NCI-H1105 treated with DMSO at 0.1 percent for 48 hours (cell line): ENCODE measurements around the gene TMED6.
"Not testable (repeated sequence)": the region's sequence is repeated elsewhere in the genome, so short reads cannot be mapped to it uniquely, and the experiment has no call there.

ENCODE experiments used
- DNase-seq: peaks from one replicate; lab custom pipeline; 2025; lab: John Stamatoyannopoulos, UW

TMED6 gene

GRCh38 chr16:69360070-69360469, 8.5 kb upstream of the TMED6 start:
- DNase-seq, result not testable (repeated sequence)

GRCh38 chr16:69350536-69351133, 951 bp downstream of the TMED6 start:
- DNase-seq, result no peak

- no peak for DNase-seq
Measured at GRCh38 chr16:69349536-69349935, 2.0 kb downstream of the TMED6 start.

DNA sequence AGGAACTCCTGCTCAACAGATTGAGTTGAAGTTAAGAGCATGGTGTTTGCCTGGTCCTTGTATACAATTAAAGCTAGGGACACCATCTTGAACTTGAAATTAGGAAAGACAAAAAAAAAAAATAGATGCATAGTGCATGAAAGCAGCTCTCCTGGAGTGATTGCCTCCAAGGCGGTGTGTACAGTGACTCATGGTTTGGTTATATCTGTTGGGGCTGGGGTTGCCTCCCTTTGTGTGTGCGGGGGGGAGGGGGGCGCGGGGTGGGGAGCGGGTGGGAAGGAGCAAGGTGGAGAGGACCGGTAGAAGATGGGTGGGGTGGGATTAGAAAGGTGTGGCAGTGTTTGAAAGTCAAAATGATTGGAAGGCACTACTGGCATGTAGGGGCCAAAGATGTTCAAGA, 3.4 kb downstream of the TMED6 start:
- DNase-seq, result no peak

DNA sequence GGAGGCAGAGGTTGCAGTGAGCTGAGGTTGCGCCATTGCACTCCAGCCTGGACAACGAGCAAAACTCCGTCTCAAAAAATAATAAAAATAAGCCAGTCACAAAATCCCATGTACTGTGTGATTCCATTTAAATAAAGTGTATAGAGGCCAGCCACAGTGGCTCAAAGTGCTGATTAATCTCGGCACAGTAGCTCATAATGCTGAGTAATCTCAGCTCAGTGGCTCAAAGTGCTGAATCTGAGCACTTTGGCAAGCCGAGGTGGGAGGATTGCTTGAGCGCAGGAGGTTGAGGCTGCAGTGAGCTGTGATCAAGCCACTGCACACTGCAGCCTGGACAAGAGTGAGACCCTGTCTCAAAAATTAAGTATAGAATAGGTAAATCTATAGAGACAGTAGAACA, 4.9 kb downstream of the TMED6 start:
- no peak for DNase-seq

GRCh38 chr16:69345923-69346322, 5.7 kb downstream of the TMED6 start:
- DNase-seq, result no peak

GRCh38 chr16:69344171-69344570, 7.4 kb downstream of the TMED6 start:
- DNase-seq, result no peak

GRCh38 chr16:69340095-69340644, 11.4 kb downstream of the TMED6 start:
- no peak for DNase-seq

DNA sequence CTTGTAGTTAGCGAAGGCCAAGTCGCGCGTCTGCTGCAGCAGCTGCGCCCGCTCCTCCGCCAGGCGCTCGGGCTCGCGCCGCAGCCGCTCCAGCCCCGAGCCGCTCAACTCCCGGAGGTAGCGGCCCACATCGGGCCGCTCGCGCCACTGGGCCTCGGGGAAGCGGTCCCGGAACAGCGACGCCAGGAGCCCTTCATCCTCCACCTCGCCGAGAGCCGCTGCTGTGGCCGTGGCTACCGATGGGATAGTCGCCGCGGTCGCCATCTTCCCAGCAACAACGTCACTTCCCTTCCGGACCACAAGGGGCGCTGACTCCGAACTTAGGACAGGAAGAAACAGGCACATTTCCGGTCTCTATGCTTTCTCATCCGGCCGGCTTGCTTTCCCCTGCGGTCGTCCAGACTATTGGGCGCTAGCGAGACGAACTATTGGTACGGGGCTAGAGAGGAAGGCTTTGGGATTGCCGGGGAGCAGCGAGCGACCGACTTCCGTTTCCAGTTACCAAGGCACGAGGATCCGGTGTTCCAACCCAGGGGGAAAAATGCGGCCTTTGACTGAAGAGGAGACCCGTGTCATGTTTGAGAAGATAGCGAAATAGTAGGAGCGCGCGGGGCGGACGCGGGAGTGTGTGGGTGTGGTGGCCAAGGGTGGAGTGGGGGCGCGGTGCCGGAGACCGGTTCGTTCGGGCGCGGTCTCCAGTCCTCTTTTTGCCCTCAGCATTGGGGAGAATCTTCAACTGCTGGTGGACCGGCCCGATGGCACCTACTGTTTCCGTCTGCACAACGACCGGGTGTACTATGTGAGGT, 12.1 kb downstream of the TMED6 start, which contains the start of the genes COG8 and NIP7:
Gene COG8, minus strand, starts transcription at position 276 of the 806 bp plus-strand sequence. Its CDS starts 12 bp downstream, at position 264.
Gene NIP7, plus strand, starts transcription at position 484 of the 806 bp plus-strand sequence. Its CDS starts 58 bp downstream, at position 542.
- DNase-seq, result peak; percentile 94

GRCh38 chr16:69338557-69339288, 12.9 kb downstream of the TMED6 start:
- DNase-seq, result no peak

- no peak for DNase-seq
Measured at GRCh38 chr16:69334696-69335095, 16.9 kb downstream of the TMED6 start.

- DNase-seq, result peak; percentile 76
Measured at GRCh38 chr16:69330286-69331109, 21.1 kb downstream of the TMED6 start, which contains the start of gene PDF. PDF (minus strand) TSS chr16:69330588; CDS start chr16:69330570, 18 bp downstream.

DNA sequence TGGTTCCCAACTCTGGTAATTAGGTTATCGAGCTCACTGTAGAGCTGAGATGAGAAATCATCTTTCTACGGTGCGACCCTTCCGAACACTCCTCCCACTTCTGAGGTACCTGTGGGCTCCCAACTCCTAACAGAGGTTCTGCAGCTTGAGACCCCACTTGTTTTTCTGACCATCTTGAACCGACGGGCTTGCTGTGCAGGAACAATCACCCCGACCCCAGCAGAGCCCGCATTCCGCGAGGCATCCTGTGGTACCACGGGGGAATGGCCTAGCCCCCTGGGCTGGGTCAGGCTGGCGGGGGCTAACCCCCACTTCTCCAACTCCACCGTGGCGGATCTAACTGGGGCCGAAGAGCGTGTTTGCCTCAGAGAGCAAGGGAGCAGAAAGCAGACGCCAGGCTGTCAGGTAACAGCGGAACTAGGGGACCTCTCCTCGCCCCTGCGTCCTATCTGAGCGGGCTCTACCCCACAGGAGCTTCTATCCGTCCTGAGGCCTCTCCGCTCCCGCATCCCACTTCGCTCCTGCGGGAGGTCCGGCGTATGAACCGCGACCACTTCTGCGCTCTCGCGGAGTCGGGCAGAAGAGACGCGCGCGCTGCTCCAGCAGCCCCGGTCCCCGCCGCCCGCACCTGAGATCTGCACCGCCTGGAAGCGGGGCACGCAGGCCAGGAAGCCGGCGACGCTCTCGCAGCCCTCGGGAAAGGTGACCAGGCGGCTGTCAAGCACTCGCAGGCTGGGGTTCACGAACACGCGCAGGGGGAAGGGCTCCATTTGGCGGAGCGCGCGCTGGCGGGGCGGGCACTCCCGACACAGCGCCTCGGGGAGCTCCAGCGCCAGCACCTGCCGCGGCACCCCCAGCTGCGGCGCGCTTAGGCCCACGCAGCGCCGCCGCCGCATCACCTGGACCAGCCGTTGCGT, 22.0 kb downstream of the TMED6 start:
- no peak for DNase-seq

DNA sequence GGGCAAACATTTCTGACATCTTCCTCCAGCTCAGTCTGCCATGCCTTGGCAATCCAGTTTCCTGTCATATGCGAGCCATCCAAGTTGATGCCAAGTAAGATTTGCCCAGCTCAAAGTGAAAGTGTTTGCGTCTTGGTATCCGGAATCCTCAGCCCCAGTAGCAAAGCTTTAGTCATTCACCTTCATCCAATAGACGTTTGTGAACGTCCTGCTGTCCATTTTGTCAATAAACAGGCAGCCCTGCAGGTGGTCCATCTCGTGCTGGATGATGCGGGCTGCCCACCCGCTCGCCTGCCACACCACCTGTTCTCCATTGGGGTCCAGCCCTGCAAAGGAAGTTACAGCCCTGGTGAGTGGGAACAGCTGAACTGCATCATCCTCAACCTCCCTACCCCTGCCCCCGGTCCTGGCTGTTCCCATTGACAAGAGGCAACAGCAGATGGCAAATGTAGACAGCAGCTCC, 22.7 kb downstream of the TMED6 start:
- DNase-seq, result no peak

DNA sequence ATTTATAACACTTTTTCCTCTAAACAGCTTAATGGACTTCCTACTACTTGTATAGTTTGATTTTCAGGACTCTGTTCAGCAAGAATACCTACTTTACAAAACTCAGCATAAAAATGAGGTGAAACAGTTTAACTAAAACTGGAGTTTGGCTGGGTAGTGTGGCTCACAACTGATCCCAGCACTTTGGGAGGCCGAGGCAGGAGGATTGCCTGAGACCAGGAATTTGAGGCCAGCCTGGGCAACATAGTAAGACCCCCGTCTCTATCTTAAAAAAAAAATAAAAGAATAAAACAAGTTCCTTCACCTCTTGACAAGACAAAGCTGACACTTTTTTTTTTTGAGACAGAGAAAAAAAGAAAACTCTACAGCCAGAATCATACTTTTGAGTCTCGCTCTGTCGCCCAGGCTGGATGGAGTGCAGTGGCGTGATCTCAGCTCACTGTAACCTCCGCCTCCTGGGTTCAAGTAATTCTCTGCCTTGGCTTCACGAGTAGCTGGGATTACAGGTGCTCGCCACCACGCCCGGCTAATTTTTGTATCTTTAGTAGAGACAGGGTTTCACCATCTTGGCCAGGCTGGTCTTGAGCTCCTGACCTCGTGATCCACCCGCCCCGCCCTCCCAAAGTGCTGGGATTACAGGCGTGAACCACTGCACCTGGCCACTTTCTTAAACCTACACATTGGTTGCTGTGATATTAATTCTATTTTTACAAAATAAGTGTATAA, 23.8 kb downstream of the TMED6 start:
- DNase-seq, result no peak

GRCh38 chr16:69326172-69326873, 25.3 kb downstream of the TMED6 start:
- DNase-seq, result no peak

GRCh38 chr16:69325784-69326171, 25.8 kb downstream of the TMED6 start:
- DNase-seq, result no peak

GRCh38 chr16:69324585-69325253, 26.9 kb downstream of the TMED6 start:
- DNase-seq, result no peak
